SK-N-SH (cell line): ENCODE results near the gene LHFPL4. TPM values are rescaled to one million over a fixed set of nuclear protein-coding genes. Genes with fewer than 3 reads are reported as not detected.

Source experiments
- CTCF ChIA-PET: fragments of 300-600, 350-600 bp; formaldehyde crosslinking; extraction: SDS; loops from one replicate; lab custom pipeline; 2021; lab: Yijun Ruan, JAX
- POLR2A ChIA-PET: fragments of 350-600 bp; sonication (Branson Sonifier 250); formaldehyde crosslinking; extraction: SDS; loops from one replicate; lab custom pipeline; 2020; ENCODE audit warnings: antibody characterized with exemption, inconsistent platforms; lab: Yijun Ruan, JAX
- DNase-seq: peaks from one replicate; pipeline ENCODE4 v3.0.0; 2012
- H2AFZ ChIP-seq: fragments of 200-600 bp; sonication (generic); 2 replicates; pipeline ENCODE4 v1.8.1; 2016; ENCODE audit warnings: antibody characterized with exemption, mild to moderate bottlenecking, low read depth
- H3F3A ChIP-seq: fragments of 200-600 bp; sonication (generic); replicated peaks from 2 replicates; pipeline ENCODE3; 2016; ENCODE audit warnings: antibody characterized with exemption, mild to moderate bottlenecking; ENCODE audit not compliant: insufficient read depth
- H3K27ac ChIP-seq, 2 experiments: fragments of 200-500 bp in 1 of 2; fragments of 200-600 bp in 1 of 2; sonication (Bioruptor generic) in 1 of 2; sonication (generic), shearing (Covaris generic) in 1 of 2; 2 replicates each; pipeline versions ENCODE4 v1.5.1 to v1.6.1; 2014 to 2016; ENCODE audit warnings: low read depth in 2 of 2, inconsistent platforms in 1 of 2, low read length in 1 of 2, mild to moderate bottlenecking in 1 of 2, mixed read lengths in 1 of 2
- H3K27me3 ChIP-seq: fragments of 200-600 bp; sonication (generic), shearing (Covaris generic); 2 replicates; pipeline ENCODE4 v1.6.1; 2016; ENCODE audit warnings: mixed run types; ENCODE audit not compliant: insufficient read depth
- H3K36me3 ChIP-seq, 2 experiments: fragments of 200-500 bp in 1 of 2; fragments of 200-600 bp in 1 of 2; sonication (Bioruptor generic) in 1 of 2; sonication (generic) in 1 of 2; replicated peaks in 1 of 2; 2 replicates each; pipeline versions ENCODE3 to v1.5.1; 2014 to 2016; ENCODE audit warnings: low read length in 1 of 2, mild to moderate bottlenecking in 1 of 2; ENCODE audit not compliant: insufficient read depth in 2 of 2, control insufficient read depth in 1 of 2
- H3K4me1 ChIP-seq, 2 experiments: fragments of 200-500 bp in 1 of 2; fragments of 200-600 bp in 1 of 2; sonication (Bioruptor generic) in 1 of 2; sonication (generic), shearing (Covaris generic) in 1 of 2; 2 replicates each; pipeline versions ENCODE4 v1.5.1 to v1.6.1; 2014 to 2016; ENCODE audit warnings: low read depth in 1 of 2, low read length in 1 of 2, mixed run types in 1 of 2; ENCODE audit not compliant: insufficient read depth in 2 of 2, control insufficient read depth in 1 of 2
- H3K4me2 ChIP-seq: fragments of 200-600 bp; sonication (generic), shearing (Covaris generic); 2 replicates; pipeline ENCODE4 v1.6.1; 2017; ENCODE audit warnings: mixed run types
- H3K4me3 ChIP-seq, 2 experiments: fragments of 200-500 bp in 1 of 2; fragments of 200-600 bp in 1 of 2; sonication (Bioruptor generic) in 1 of 2; sonication (generic), shearing (Covaris generic) in 1 of 2; 2 replicates each; pipeline versions ENCODE4 v1.5.1 to v1.8.1; 2014 to 2016; ENCODE audit warnings: low read depth in 2 of 2, inconsistent platforms in 1 of 2, low read length in 1 of 2, mild to moderate bottlenecking in 1 of 2, mixed read lengths in 1 of 2, moderate library complexity in 1 of 2
- H3K79me2 ChIP-seq: fragments of 200-600 bp; sonication (generic); 2 replicates; pipeline ENCODE4 v1.8.1; 2017; ENCODE audit warnings: mild to moderate bottlenecking; ENCODE audit not compliant: insufficient read depth
- H3K9ac ChIP-seq: fragments of 200-600 bp; sonication (generic); 2 replicates; pipeline ENCODE4 v1.6.1; 2017; ENCODE audit warnings: mixed run types
- H3K9me2 ChIP-seq: fragments of 200-600 bp; sonication (generic); 2 replicates; pipeline ENCODE4 v1.6.1; 2017; ENCODE audit warnings: mixed run types
- H3K9me3 ChIP-seq: fragments of 200-600 bp; sonication (generic); 2 replicates; pipeline ENCODE4 v1.6.1; 2017; ENCODE audit warnings: mixed run types, mild to moderate bottlenecking, moderate library complexity
- H4K20me1 ChIP-seq: fragments of 200-600 bp; sonication (generic); 2 replicates; pipeline ENCODE4 v1.6.1; 2017; ENCODE audit warnings: mild to moderate bottlenecking, mixed run types; ENCODE audit not compliant: insufficient read depth
- CHD2 ChIP-seq: fragments of 150-350 bp; IDR thresholded peaks from 2 replicates; pipeline ENCODE4 v1.6.1; 2018; ENCODE audit warnings: low read length; ENCODE audit not compliant: partially characterized antibody
- EZH2phosphoT487 ChIP-seq: fragments of 200-600 bp; sonication (generic); IDR thresholded peaks from 2 replicates; pipeline ENCODE4 v1.6.1; 2017; ENCODE audit warnings: low read depth, mixed run types, mild to moderate bottlenecking, antibody characterized with exemption, moderate library complexity, borderline replicate concordance
- FOSL2 ChIP-seq: IDR thresholded peaks from 2 replicates; pipeline ENCODE4 v1.4.0; 2012; ENCODE audit warnings: low read depth, mild to moderate bottlenecking, moderate library complexity, borderline replicate concordance
- GABPA ChIP-seq: IDR thresholded peaks from 2 replicates; pipeline ENCODE4 v1.4.0; 2012; ENCODE audit warnings: low read depth, mild to moderate bottlenecking
- JUND ChIP-seq: IDR thresholded peaks from 2 replicates; pipeline ENCODE4 v1.4.0; 2012
- MEF2A ChIP-seq: IDR thresholded peaks from 2 replicates; pipeline ENCODE4 v1.4.0; 2012; ENCODE audit warnings: low read depth, borderline replicate concordance
- RAD21 ChIP-seq: IDR thresholded peaks from 2 replicates; pipeline ENCODE4 v1.6.1; 2012; ENCODE audit warnings: mild to moderate bottlenecking, low read length
- TCF12 ChIP-seq: IDR thresholded peaks from 2 replicates; pipeline ENCODE4 v1.4.0; 2012
- USF1 ChIP-seq: IDR thresholded peaks from 2 replicates; pipeline ENCODE4 v1.4.0; 2012; ENCODE audit warnings: low read depth, borderline replicate concordance
- ZBTB33 ChIP-seq: IDR thresholded peaks from 2 replicates; pipeline ENCODE4 v1.4.0; 2012; ENCODE audit warnings: low read depth, borderline replicate concordance
- WGBS: methylation state at CpG from one replicate; pipeline ENCODE4 v1.1.6; 2017; ENCODE audit warnings: low lambda C conversion rate; 5-methylcytosine and 5-hydroxymethylcytosine counted together
- polyA plus RNA-seq, 3 experiments: library from polyadenylated mRNA; depleted of rRNA; stranded (reverse); fragments of >200 nt; gene quantifications; 2 replicates each; pipeline ENCODE4 v1.2.3, GENCODE V29; 2012

LHFPL4 gene
- polyA plus RNA-seq, 1 of the 3 experiments (the other 2 are of a cell fraction): 0.39 TPM

GRCh38 chr3:9514956-9515355 lies 38.7 kb downstream of the LHFPL4 start:
- ChIA-PET CTCF (no interaction called here), POLR2A (no interaction called here)
- Histone ChIP-seq H3K4me3 (no peak overlapping the region), H3K4me1 (no peaks in the 10 kb centered on the region), H3K9me3 (no peaks in the 10 kb centered on the region), H3K4me2 (no peak overlapping the region), H3K36me3 (no peaks in the 10 kb centered on the region), H3K27me3 (no peaks in the 10 kb centered on the region), H3K9me2 (no peaks in the 10 kb centered on the region), H3K27ac (no peak overlapping the region), H4K20me1 (no peaks in the 10 kb centered on the region), H2AFZ (no peak overlapping the region), H3F3A (no peaks in the 10 kb centered on the region), H3K9ac (no peak overlapping the region), H3K79me2 (no peaks in the 10 kb centered on the region)
- no peak for DNase-seq
- TF ChIP-seq USF1 (no peak), ZBTB33 (no peak), EZH2phosphoT487 (no peak), RAD21 (no peak)
- 31% methylated on average over 2 of the region's 2 CpGs for WGBS

GRCh38 chr3:9514306-9514705 lies 39.3 kb downstream of the LHFPL4 start:
- TF ChIP-seq JUND (no peak), GABPA (no peak), MEF2A (no peak), FOSL2 (no peak), RAD21 (no peak), TCF12 (no peak), CHD2 (no peak), EZH2phosphoT487 (no peak)
- TF ChIP-seq, all 33 proteins: peak for 0
- H3K9me3 ChIP-seq: no peaks in the 10 kb centered on the region
- H4K20me1 ChIP-seq: no peaks in the 10 kb centered on the region
- H3K27me3 ChIP-seq: no peaks in the 10 kb centered on the region
- no peak overlapping the region for H3K27ac ChIP-seq
- H3K9ac ChIP-seq: no peak overlapping the region
- no peaks in the 10 kb centered on the region for H3K79me2 ChIP-seq
- H3K4me1 ChIP-seq: no peaks in the 10 kb centered on the region
- no peaks in the 10 kb centered on the region for H3K36me3 ChIP-seq
- 37% methylated on average over 4 of the region's 4 CpGs for WGBS
- no peaks in the 10 kb centered on the region for H3F3A ChIP-seq
- ChIA-PET POLR2A (no interaction called here), CTCF (no interaction called here)
- no peak overlapping the region for H3K4me2 ChIP-seq
- DNase-seq: no peak
- H3K4me3 ChIP-seq: no peak overlapping the region
- H3K9me2 ChIP-seq: no peaks in the 10 kb centered on the region
- no peak overlapping the region for H2AFZ ChIP-seq
